ENCODE results near the gene SH3D19. TPM values are rescaled to one million over a fixed set of nuclear protein-coding genes. Genes with fewer than 3 reads are reported as not detected.

The SH3D19 gene
- total RNA-seq, 1 donor from 2014 or later: 66.5 TPM

GRCh38 chr4:151228189-151229119, 97.0 kb downstream of the SH3D19 start:
- FAIRE-seq (no peak), DNase-seq (ENCODE audit: low read depth) (peak; percentile 21)
- Histone ChIP-seq H3K4me1 (ENCODE audit: insufficient read depth, low read length) (peaks cover 23% of the 10 kb centered on the region), H3K27me3 (ENCODE audit: insufficient read depth, low read length) (no peaks in the 10 kb centered on the region), H3K79me2 (ENCODE audit: insufficient read depth, low read length) (peaks cover 20% of the 10 kb centered on the region), H3K36me3 (ENCODE audit: insufficient read depth, low read length) (no peaks in the 10 kb centered on the region), H3K4me3 (ENCODE audit: insufficient read depth, low read depth, low read length) (no peak overlapping the region), H4K20me1 (ENCODE audit: insufficient read depth, low read length) (no peaks in the 10 kb centered on the region), H3K27ac (ENCODE audit: low read depth, low read length) (peak overlapping the region; percentile 96), H3K9ac (ENCODE audit: low read length) (peak overlapping the region; percentile 88), H3K4me2 (ENCODE audit: low read length) (peak overlapping the region; percentile 85), H2AFZ (ENCODE audit: low read depth, low read length) (no peak overlapping the region), H3K9me3 (ENCODE audit: insufficient read depth, low read depth, low read length) (no peaks in the 10 kb centered on the region)
- H3K27me3 Mint-ChIP-seq (ENCODE audit: low read depth, unreplicated experiment): no peaks in the 10 kb centered on the region
- H3K4me3 Mint-ChIP-seq (ENCODE audit: unreplicated experiment): no peak overlapping the region
- H3K4me1 Mint-ChIP-seq (ENCODE audit: low read depth, unreplicated experiment): peaks cover 30% of the 10 kb centered on the region
- H3K36me3 Mint-ChIP-seq (ENCODE audit: low read depth, unreplicated experiment): peaks cover 4% of the 10 kb centered on the region
- no peak for TF ChIP-seq EZH2 (IDR thresholded peaks at IDR 0.05; ENCODE audit: insufficient read depth, low read length)
- TF ChIP-seq CTCF (IDR thresholded peaks at IDR 0.05; ENCODE audit: insufficient read depth, low read depth, low read length): no peak
- no peaks in the 10 kb centered on the region for H3K9me3 Mint-ChIP-seq (ENCODE audit: unreplicated experiment)
- H3K27ac Mint-ChIP-seq (ENCODE audit: unreplicated experiment): no peak overlapping the region

GRCh38 chr4:151227731-151228130, 97.7 kb downstream of the SH3D19 start:
- Histone ChIP-seq H3K36me3 (ENCODE audit: insufficient read depth, low read length) (no peaks in the 10 kb centered on the region), H3K4me1 (ENCODE audit: insufficient read depth, low read length) (peaks cover 23% of the 10 kb centered on the region), H3K79me2 (ENCODE audit: insufficient read depth, low read length) (peaks cover 22% of the 10 kb centered on the region), H3K9me3 (ENCODE audit: insufficient read depth, low read depth, low read length) (no peaks in the 10 kb centered on the region), H3K9ac (ENCODE audit: low read length) (peak overlapping the region; percentile 88), H4K20me1 (ENCODE audit: insufficient read depth, low read length) (no peaks in the 10 kb centered on the region), H3K4me2 (ENCODE audit: low read length) (peak overlapping the region; percentile 85), H3K27me3 (ENCODE audit: insufficient read depth, low read length) (no peaks in the 10 kb centered on the region), H3K27ac (ENCODE audit: low read depth, low read length) (peak overlapping the region; percentile 96), H2AFZ (ENCODE audit: low read depth, low read length) (peak overlapping the region; percentile 61), H3K4me3 (ENCODE audit: insufficient read depth, low read depth, low read length) (peak overlapping the region; percentile 39)
- Mint-ChIP-seq H3K4me3 (ENCODE audit: unreplicated experiment) (peak overlapping the region; percentile 58), H3K36me3 (ENCODE audit: low read depth, unreplicated experiment) (peaks cover 7% of the 10 kb centered on the region), H3K4me1 (ENCODE audit: low read depth, unreplicated experiment) (peaks cover 32% of the 10 kb centered on the region), H3K27me3 (ENCODE audit: low read depth, unreplicated experiment) (no peaks in the 10 kb centered on the region), H3K27ac (ENCODE audit: unreplicated experiment) (peak overlapping the region; percentile 94), H3K9me3 (ENCODE audit: unreplicated experiment) (no peaks in the 10 kb centered on the region)
- FAIRE-seq (peak; percentile 70), DNase-seq (ENCODE audit: low read depth) (peak; percentile 82)
- TF ChIP-seq CTCF (IDR thresholded peaks at IDR 0.05; ENCODE audit: insufficient read depth, low read depth, low read length): no peak
- TF ChIP-seq EZH2 (IDR thresholded peaks at IDR 0.05; ENCODE audit: insufficient read depth, low read length): no peak

GRCh38 chr4:151227172-151227571, 98.2 kb downstream of the SH3D19 start:
- FAIRE-seq (no peak), DNase-seq (ENCODE audit: low read depth) (no peak)
- Mint-ChIP-seq H3K27ac (ENCODE audit: unreplicated experiment) (peak overlapping the region; percentile 94), H3K27me3 (ENCODE audit: low read depth, unreplicated experiment) (no peaks in the 10 kb centered on the region), H3K36me3 (ENCODE audit: low read depth, unreplicated experiment) (peaks cover 7% of the 10 kb centered on the region), H3K9me3 (ENCODE audit: unreplicated experiment) (no peaks in the 10 kb centered on the region), H3K4me1 (ENCODE audit: low read depth, unreplicated experiment) (peaks cover 27% of the 10 kb centered on the region), H3K4me3 (ENCODE audit: unreplicated experiment) (peak overlapping the region; percentile 58)
- peak overlapping the region; percentile 96 for H3K27ac ChIP-seq (ENCODE audit: low read depth, low read length)
- no peak for TF ChIP-seq CTCF (IDR thresholded peaks at IDR 0.05; ENCODE audit: insufficient read depth, low read depth, low read length)
- TF ChIP-seq EZH2 (IDR thresholded peaks at IDR 0.05; ENCODE audit: insufficient read depth, low read length): no peak
- no peaks in the 10 kb centered on the region for H3K36me3 ChIP-seq (ENCODE audit: insufficient read depth, low read length)
- H3K79me2 ChIP-seq (ENCODE audit: insufficient read depth, low read length): peaks cover 22% of the 10 kb centered on the region
- peak overlapping the region; percentile 85 for H3K4me2 ChIP-seq (ENCODE audit: low read length)
- no peak overlapping the region for H2AFZ ChIP-seq (ENCODE audit: low read depth, low read length)
- peak overlapping the region; percentile 88 for H3K9ac ChIP-seq (ENCODE audit: low read length)
- peaks cover 23% of the 10 kb centered on the region for H3K4me1 ChIP-seq (ENCODE audit: insufficient read depth, low read length)
- no peaks in the 10 kb centered on the region for H4K20me1 ChIP-seq (ENCODE audit: insufficient read depth, low read length)
- no peak overlapping the region for H3K4me3 ChIP-seq (ENCODE audit: insufficient read depth, low read depth, low read length)
- H3K27me3 ChIP-seq (ENCODE audit: insufficient read depth, low read length): no peaks in the 10 kb centered on the region
- H3K9me3 ChIP-seq (ENCODE audit: insufficient read depth, low read depth, low read length): no peaks in the 10 kb centered on the region
